ENCODE results near the gene PEA15.

DNA sequence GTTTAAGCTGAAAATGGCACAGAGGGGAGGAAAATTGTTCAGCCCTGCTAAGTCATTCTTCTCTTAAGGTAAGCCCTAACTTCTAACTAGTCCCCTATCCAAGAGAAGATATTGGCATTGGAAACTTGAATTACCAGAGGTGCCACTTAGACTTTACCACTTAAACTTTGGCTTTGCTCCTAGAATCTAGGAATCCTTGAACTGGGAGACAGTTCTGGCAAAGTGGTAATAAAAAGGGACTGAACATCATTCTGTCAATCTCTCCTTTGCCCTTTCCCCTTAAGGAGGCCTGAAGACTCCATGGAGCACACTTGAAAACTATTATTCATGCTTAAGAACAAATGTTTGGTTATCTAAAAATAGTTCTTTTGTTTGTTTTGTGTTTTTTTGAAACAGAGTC lies 45.3 kb upstream of the PEA15 start:
- TF ChIP-seq POLR2A (IDR thresholded peaks at IDR 0.05; ENCODE audit: low read depth, low read length) (no peak), CREM (IDR thresholded peaks at IDR 0.05; ENCODE audit: low read depth) (no peak), POLR2AphosphoS5 (IDR thresholded peaks at IDR 0.05; ENCODE audit: low read length) (no peak)

Data from GM12878 (cell line).